ENCODE data around the gene TGM5. TPM values are rescaled to one million over a fixed set of nuclear protein-coding genes. Genes with fewer than 3 reads are reported as not detected.
"Not testable (repeated sequence)": the region's sequence is repeated elsewhere in the genome, so short reads cannot be mapped to it uniquely, and the experiment has no call there.

TGM5 gene
- total RNA-seq, 1 experiment from 2014 or later = 0.98 TPM

GRCh38 chr15:43246261-43246774 is 20.4 kb downstream of the TGM5 start:
- DNase-seq (ENCODE audit: low read depth) = no peak

GRCh38 chr15:43244092-43244491 is 22.6 kb downstream of the TGM5 start:
- DNase-seq (ENCODE audit: low read depth) = no peak

GRCh38 chr15:43243020-43243645 is 23.6 kb downstream of the TGM5 start:
- no peak for DNase-seq (ENCODE audit: low read depth)

GRCh38 chr15:43242616-43243015 is 24.1 kb downstream of the TGM5 start:
- no peak for DNase-seq (ENCODE audit: low read depth)

- DNase-seq (ENCODE audit: low read depth) = no peak
Observed at GRCh38 chr15:43241100-43241499, 25.6 kb downstream of the TGM5 start.

- DNase-seq (ENCODE audit: low read depth) = peak; percentile 86
Observed at GRCh38 chr15:43239732-43240491, 26.8 kb downstream of the TGM5 start.

- no peak for DNase-seq (ENCODE audit: low read depth)
Observed at GRCh38 chr15:43238671-43239131, 28.0 kb downstream of the TGM5 start.

- no peak for DNase-seq (ENCODE audit: low read depth)
Observed at GRCh38 chr15:43237842-43238470, 28.8 kb downstream of the TGM5 start.

- no peak for DNase-seq (ENCODE audit: low read depth)
Observed at GRCh38 chr15:43235536-43235935, 31.2 kb downstream of the TGM5 start.

GRCh38 chr15:43232289-43232874 is 34.3 kb downstream of the TGM5 start:
- no peak for DNase-seq (ENCODE audit: low read depth)

GRCh38 chr15:43230640-43231115 is 36.0 kb downstream of the TGM5 start:
- no peak for DNase-seq (ENCODE audit: low read depth)

GRCh38 chr15:43229977-43230376 is 36.8 kb downstream of the TGM5 start:
- no peak for DNase-seq (ENCODE audit: low read depth)

- DNase-seq (ENCODE audit: low read depth) = no peak
Observed at GRCh38 chr15:43226436-43227305, 40.1 kb downstream of the TGM5 start.

- not testable (repeated sequence) for DNase-seq (ENCODE audit: low read depth)
Observed at GRCh38 chr15:43225950-43226255, 40.8 kb downstream of the TGM5 start.

GRCh38 chr15:43225201-43225949 is 41.4 kb downstream of the TGM5 start:
- DNase-seq (ENCODE audit: low read depth) = peak; percentile 55

- DNase-seq (ENCODE audit: low read depth) = no peak
Observed at GRCh38 chr15:43221422-43221821, 45.3 kb downstream of the TGM5 start.

- DNase-seq (ENCODE audit: low read depth) = no peak
Observed at GRCh38 chr15:43220991-43221403, 45.7 kb downstream of the TGM5 start, which contains the start of gene EPB42. TSS of gene EPB42 (minus strand) at chr15:43221018. CDS start at chr15:43220825, 193 bp downstream.

- DNase-seq (ENCODE audit: low read depth) = no peak
Observed at GRCh38 chr15:43219929-43220928, 46.5 kb downstream of the TGM5 start.
